Measurements from ENCODE around the gene KCNMB2. TPM values are rescaled to one million over a fixed set of nuclear protein-coding genes. Genes with fewer than 3 reads are reported as not detected.
A peak's percentile ranks its signal among the peaks of the same experiment; 100 is the strongest.

Gene KCNMB2
- total RNA-seq (not detected), total RNA-seq (0 to 0.06 (median 0) reads per million in 29 experiments)
- total RNA-seq (2013) = 0.17 TPM

GRCh38 chr3:178536211-178537079 is at the start of gene KCNMB2:
KCNMB2 (plus strand) TSS chr3:178536436.
- Histone ChIP-seq H3K36me3 (ENCODE audit: control insufficient read depth in 2 of 2, extremely low read depth in 1 of 2, insufficient read depth in 1 of 2, low read length in 1 of 2) (no peaks in the 10 kb centered on the region), H3K4me3 (ENCODE audit: control insufficient read depth in 1 of 2, extremely low read depth in 1 of 2, low read length in 1 of 2) (no peak within 1 kb of the TSS), H3K9me3 (no peaks in the 10 kb centered on the region), H3K4me1 (ENCODE audit: control insufficient read depth in 1 of 2, extremely low read depth in 1 of 2, insufficient read depth in 2 of 2, low read length in 2 of 2) (no peaks in the 10 kb centered on the region), H3K27me3 (replicated peaks in 1 of 2; ENCODE audit: control insufficient read depth in 2 of 2, extremely low read depth in 1 of 2, insufficient read depth in 2 of 2, low read length in 1 of 2) (peaks cover 3 to 5% of the 10 kb centered on the region in 2 experiments), H3K27ac (ENCODE audit: low read length) (no peak within 1 kb of the TSS)
- ATAC-seq (replicated peaks in 1 of 4) (no peak), DNase-seq (no peak)
- Mint-ChIP-seq H3K4me1 (peaks cover 6 to 11% (median 10%) of the 10 kb centered on the region in 3 donors), H3K27ac (peak within 1 kb of the TSS in 1 of 2 donors; percentile 7), H3K36me3 (no peaks in the 10 kb centered on the region), H3K4me3 (peak within 1 kb of the TSS in 1 of 3 donors; percentile 44), H3K9me3 (peaks cover 0 to 1% (median under 1%) of the 10 kb centered on the region in 3 donors), H3K27me3 (peaks cover 41 to 51% of the 10 kb centered on the region in 2 donors)
- ChIA-PET CTCF (no interaction called here), POLR2A (no interaction called here)
- 7% methylated on average over 10 of the region's 19 CpGs for WGBS (ENCODE audit: insufficient coverage)

- Histone ChIP-seq H3K9me3 (no peaks in the 10 kb centered on the region), H3K27me3 (replicated peaks in 1 of 2; ENCODE audit: control insufficient read depth in 2 of 2, extremely low read depth in 1 of 2, insufficient read depth in 2 of 2, low read length in 1 of 2) (no peaks in the 10 kb centered on the region), H3K4me3 (ENCODE audit: control insufficient read depth in 1 of 2, extremely low read depth in 1 of 2, low read length in 1 of 2) (no peak overlapping the region), H3K4me1 (ENCODE audit: control insufficient read depth in 1 of 2, extremely low read depth in 1 of 2, insufficient read depth in 2 of 2, low read length in 2 of 2) (no peaks in the 10 kb centered on the region), H3K27ac (ENCODE audit: low read length) (no peak overlapping the region), H3K36me3 (ENCODE audit: control insufficient read depth in 2 of 2, extremely low read depth in 1 of 2, insufficient read depth in 1 of 2, low read length in 1 of 2) (no peaks in the 10 kb centered on the region)
- POLR2A ChIA-PET = interaction anchor here in 1 of 2 donors (0.6 kb wide), 1 partner anchor 1944 kb away, joined by 3 read pairs; no protein-coding TSS in a partner anchor
- no peak overlapping the region for H3K4me3 Mint-ChIP-seq
- H3K36me3 Mint-ChIP-seq = no peaks in the 10 kb centered on the region
- H3K4me1 Mint-ChIP-seq = no peaks in the 10 kb centered on the region
- no peak for ATAC-seq (replicated peaks in 1 of 4)
- peaks cover 0 to 16% of the 10 kb centered on the region in 2 donors for H3K27me3 Mint-ChIP-seq
- CTCF ChIA-PET = no interaction called here
- H3K9me3 Mint-ChIP-seq = no peaks in the 10 kb centered on the region
- DNase-seq = no peak
- no peak overlapping the region for H3K27ac Mint-ChIP-seq
Measured at GRCh38 chr3:178486903-178487302, 49.3 kb upstream of the KCNMB2 start.

GRCh38 chr3:178487752-178488151 is 48.5 kb upstream of the KCNMB2 start:
- DNase-seq (no peak), ATAC-seq (replicated peaks in 1 of 4) (no peak)
- Histone ChIP-seq H3K27ac (ENCODE audit: low read length) (no peak overlapping the region), H3K4me1 (ENCODE audit: control insufficient read depth in 1 of 2, extremely low read depth in 1 of 2, insufficient read depth in 2 of 2, low read length in 2 of 2) (no peaks in the 10 kb centered on the region), H3K9me3 (no peaks in the 10 kb centered on the region), H3K36me3 (ENCODE audit: control insufficient read depth in 2 of 2, extremely low read depth in 1 of 2, insufficient read depth in 1 of 2, low read length in 1 of 2) (no peaks in the 10 kb centered on the region), H3K27me3 (replicated peaks in 1 of 2; ENCODE audit: control insufficient read depth in 2 of 2, extremely low read depth in 1 of 2, insufficient read depth in 2 of 2, low read length in 1 of 2) (no peaks in the 10 kb centered on the region), H3K4me3 (ENCODE audit: control insufficient read depth in 1 of 2, extremely low read depth in 1 of 2, low read length in 1 of 2) (no peak overlapping the region)
- H3K27me3 Mint-ChIP-seq = peaks cover 0 to 13% of the 10 kb centered on the region in 2 donors
- CTCF ChIA-PET = no interaction called here
- no CpG with 5 or more reads among the region's 3 CpGs for WGBS (ENCODE audit: insufficient coverage)
- H3K4me1 Mint-ChIP-seq = no peaks in the 10 kb centered on the region
- POLR2A ChIA-PET = no interaction called here
- H3K9me3 Mint-ChIP-seq = no peaks in the 10 kb centered on the region
- H3K27ac Mint-ChIP-seq = no peak overlapping the region
- H3K36me3 Mint-ChIP-seq = no peaks in the 10 kb centered on the region
- no peak overlapping the region for H3K4me3 Mint-ChIP-seq

GRCh38 chr3:178491751-178492150 is 44.5 kb upstream of the KCNMB2 start:
- no CpG with 5 or more reads among the region's 3 CpGs for WGBS (ENCODE audit: insufficient coverage)
- CTCF ChIA-PET = no interaction called here
- Mint-ChIP-seq H3K27me3 (peaks cover 0 to 13% of the 10 kb centered on the region in 2 donors), H3K9me3 (peaks cover 0 to 4% (median 4%) of the 10 kb centered on the region in 3 donors), H3K4me3 (no peak overlapping the region), H3K4me1 (no peaks in the 10 kb centered on the region), H3K27ac (no peak overlapping the region), H3K36me3 (no peaks in the 10 kb centered on the region)
- Histone ChIP-seq H3K27ac (ENCODE audit: low read length) (no peak overlapping the region), H3K36me3 (ENCODE audit: control insufficient read depth in 2 of 2, extremely low read depth in 1 of 2, insufficient read depth in 1 of 2, low read length in 1 of 2) (no peaks in the 10 kb centered on the region), H3K27me3 (replicated peaks in 1 of 2; ENCODE audit: control insufficient read depth in 2 of 2, extremely low read depth in 1 of 2, insufficient read depth in 2 of 2, low read length in 1 of 2) (no peaks in the 10 kb centered on the region), H3K4me3 (ENCODE audit: control insufficient read depth in 1 of 2, extremely low read depth in 1 of 2, low read length in 1 of 2) (no peak overlapping the region), H3K4me1 (ENCODE audit: control insufficient read depth in 1 of 2, extremely low read depth in 1 of 2, insufficient read depth in 2 of 2, low read length in 2 of 2) (no peaks in the 10 kb centered on the region), H3K9me3 (no peaks in the 10 kb centered on the region)
- ATAC-seq (replicated peaks in 1 of 4) = no peak
- no peak for DNase-seq
- POLR2A ChIA-PET = no interaction called here

- Mint-ChIP-seq H3K27ac (no peak overlapping the region), H3K9me3 (peaks cover 0 to 4% (median 4%) of the 10 kb centered on the region in 3 donors), H3K4me3 (no peak overlapping the region), H3K36me3 (no peaks in the 10 kb centered on the region), H3K27me3 (peaks cover 0 to 7% of the 10 kb centered on the region in 2 donors), H3K4me1 (no peaks in the 10 kb centered on the region)
- Histone ChIP-seq H3K4me3 (ENCODE audit: control insufficient read depth in 1 of 2, extremely low read depth in 1 of 2, low read length in 1 of 2) (no peak overlapping the region), H3K4me1 (ENCODE audit: control insufficient read depth in 1 of 2, extremely low read depth in 1 of 2, insufficient read depth in 2 of 2, low read length in 2 of 2) (no peaks in the 10 kb centered on the region), H3K36me3 (ENCODE audit: control insufficient read depth in 2 of 2, extremely low read depth in 1 of 2, insufficient read depth in 1 of 2, low read length in 1 of 2) (no peaks in the 10 kb centered on the region), H3K27ac (ENCODE audit: low read length) (no peak overlapping the region), H3K27me3 (replicated peaks in 1 of 2; ENCODE audit: control insufficient read depth in 2 of 2, extremely low read depth in 1 of 2, insufficient read depth in 2 of 2, low read length in 1 of 2) (no peaks in the 10 kb centered on the region), H3K9me3 (no peaks in the 10 kb centered on the region)
- no CpG with 5 or more reads among the region's 3 CpGs for WGBS (ENCODE audit: insufficient coverage)
- ATAC-seq (replicated peaks in 1 of 4) (no peak), DNase-seq (no peak)
- POLR2A ChIA-PET = no interaction called here
- CTCF ChIA-PET = no interaction called here
Measured at GRCh38 chr3:178492491-178492890, 43.7 kb upstream of the KCNMB2 start.

GRCh38 chr3:178494386-178494785 is 41.9 kb upstream of the KCNMB2 start:
- Histone ChIP-seq H3K9me3 (no peaks in the 10 kb centered on the region), H3K4me3 (ENCODE audit: control insufficient read depth in 1 of 2, extremely low read depth in 1 of 2, low read length in 1 of 2) (no peak overlapping the region), H3K36me3 (ENCODE audit: control insufficient read depth in 2 of 2, extremely low read depth in 1 of 2, insufficient read depth in 1 of 2, low read length in 1 of 2) (no peaks in the 10 kb centered on the region), H3K27ac (ENCODE audit: low read length) (no peak overlapping the region), H3K4me1 (ENCODE audit: control insufficient read depth in 1 of 2, extremely low read depth in 1 of 2, insufficient read depth in 2 of 2, low read length in 2 of 2) (no peaks in the 10 kb centered on the region), H3K27me3 (replicated peaks in 1 of 2; ENCODE audit: control insufficient read depth in 2 of 2, extremely low read depth in 1 of 2, insufficient read depth in 2 of 2, low read length in 1 of 2) (no peaks in the 10 kb centered on the region)
- ChIA-PET CTCF (no interaction called here), POLR2A (no interaction called here)
- no peaks in the 10 kb centered on the region for H3K4me1 Mint-ChIP-seq
- H3K27ac Mint-ChIP-seq = no peak overlapping the region
- peaks cover 0 to 5% of the 10 kb centered on the region in 2 donors for H3K27me3 Mint-ChIP-seq
- DNase-seq = no peak
- H3K36me3 Mint-ChIP-seq = no peaks in the 10 kb centered on the region
- ATAC-seq (replicated peaks in 1 of 4) = no peak
- no peak overlapping the region for H3K4me3 Mint-ChIP-seq
- H3K9me3 Mint-ChIP-seq = peaks cover 0 to 4% (median 4%) of the 10 kb centered on the region in 3 donors
- 41% methylated on average over 4 of the region's 6 CpGs for WGBS (ENCODE audit: insufficient coverage)
